GM12864 (cell line): Measurements from ENCODE around the gene PRKAB2.
"Not testable (repeated sequence)": the region's sequence is repeated elsewhere in the genome, so short reads cannot be mapped to it uniquely, and the experiment has no call there.

Experiments
- DNase-seq: peaks from one replicate; pipeline ENCODE4 v3.0.0-alpha.2; 2011; ENCODE audit warnings: low read depth
- H3K4me3 ChIP-seq: 2 replicates; pipeline ENCODE4 v1.5.1; 2011; ENCODE audit warnings: mild to moderate bottlenecking, low read depth, low read length, control low read depth
- TF ChIP-seq, protein P1 (sequence below): IDR thresholded peaks from 2 replicates; pipeline ENCODE4 v1.5.1; 2011; ENCODE audit warnings: low read depth, mild to moderate bottlenecking, moderate library complexity, low read length, control low read depth, inconsistent platforms; ENCODE audit errors: missing control alignments

PRKAB2 gene

DNA sequence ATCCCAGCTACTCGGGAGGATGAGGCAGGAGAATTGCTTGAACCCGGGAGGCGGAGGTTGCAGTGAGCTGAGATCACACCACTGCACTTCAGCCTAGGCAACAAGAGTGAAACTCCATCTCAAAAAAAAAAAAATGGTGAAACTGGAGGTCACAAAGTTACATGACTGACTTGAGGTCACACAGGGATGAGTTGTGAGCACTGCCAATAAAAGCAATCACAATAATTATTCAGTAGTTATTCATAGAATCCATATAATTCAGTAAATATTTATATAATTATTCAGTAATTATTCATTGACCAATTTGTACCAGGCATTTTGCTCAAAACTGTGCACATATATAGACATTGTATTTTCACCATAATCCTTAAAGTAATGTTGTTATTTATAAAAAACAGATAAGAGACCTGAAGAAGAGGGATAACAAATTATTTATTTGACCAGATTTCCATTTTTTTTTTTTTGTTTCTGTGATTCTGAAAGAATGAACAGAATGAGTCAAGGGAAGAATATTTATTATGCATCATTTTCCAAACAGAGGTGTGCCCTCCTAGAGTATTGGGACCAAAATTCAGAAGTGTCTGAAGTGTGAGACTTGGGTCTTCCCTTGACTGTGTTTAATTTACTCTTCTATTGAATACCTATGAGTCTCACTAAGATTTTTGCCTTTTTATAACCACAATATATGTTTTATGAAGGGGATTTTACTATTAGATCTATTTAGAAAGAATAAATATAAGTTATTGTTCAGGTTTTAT, 43.0 kb downstream of the PRKAB2 start:
- no peak for DNase-seq
- TF ChIP-seq, protein P1, sequence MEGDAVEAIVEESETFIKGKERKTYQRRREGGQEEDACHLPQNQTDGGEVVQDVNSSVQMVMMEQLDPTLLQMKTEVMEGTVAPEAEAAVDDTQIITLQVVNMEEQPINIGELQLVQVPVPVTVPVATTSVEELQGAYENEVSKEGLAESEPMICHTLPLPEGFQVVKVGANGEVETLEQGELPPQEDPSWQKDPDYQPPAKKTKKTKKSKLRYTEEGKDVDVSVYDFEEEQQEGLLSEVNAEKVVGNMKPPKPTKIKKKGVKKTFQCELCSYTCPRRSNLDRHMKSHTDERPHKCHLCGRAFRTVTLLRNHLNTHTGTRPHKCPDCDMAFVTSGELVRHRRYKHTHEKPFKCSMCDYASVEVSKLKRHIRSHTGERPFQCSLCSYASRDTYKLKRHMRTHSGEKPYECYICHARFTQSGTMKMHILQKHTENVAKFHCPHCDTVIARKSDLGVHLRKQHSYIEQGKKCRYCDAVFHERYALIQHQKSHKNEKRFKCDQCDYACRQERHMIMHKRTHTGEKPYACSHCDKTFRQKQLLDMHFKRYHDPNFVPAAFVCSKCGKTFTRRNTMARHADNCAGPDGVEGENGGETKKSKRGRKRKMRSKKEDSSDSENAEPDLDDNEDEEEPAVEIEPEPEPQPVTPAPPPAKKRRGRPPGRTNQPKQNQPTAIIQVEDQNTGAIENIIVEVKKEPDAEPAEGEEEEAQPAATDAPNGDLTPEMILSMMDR: no peak
- no peak overlapping the region for H3K4me3 ChIP-seq

DNA sequence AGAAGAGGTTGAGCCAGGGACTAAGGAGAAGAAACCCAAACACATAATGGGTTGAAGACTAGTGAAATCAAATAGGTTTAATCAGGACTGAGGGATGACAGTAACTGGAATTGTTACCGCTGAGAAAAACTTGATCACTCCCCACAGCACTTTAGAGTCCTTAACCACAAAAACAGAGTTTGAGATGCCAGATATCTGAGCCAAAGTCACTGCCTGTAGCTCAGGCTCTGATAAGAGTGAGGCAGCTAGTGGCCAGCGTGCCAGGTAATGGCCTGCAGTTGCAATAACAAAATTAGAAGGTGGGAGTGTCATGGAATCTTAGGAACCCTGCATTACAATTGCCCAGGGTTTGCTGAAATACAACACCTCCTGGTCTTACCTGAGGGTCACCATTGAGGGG, 48.0 kb downstream of the PRKAB2 start:
- H3K4me3 ChIP-seq: no peak overlapping the region
- DNase-seq: no peak
- TF ChIP-seq, protein P1: no peak

DNA sequence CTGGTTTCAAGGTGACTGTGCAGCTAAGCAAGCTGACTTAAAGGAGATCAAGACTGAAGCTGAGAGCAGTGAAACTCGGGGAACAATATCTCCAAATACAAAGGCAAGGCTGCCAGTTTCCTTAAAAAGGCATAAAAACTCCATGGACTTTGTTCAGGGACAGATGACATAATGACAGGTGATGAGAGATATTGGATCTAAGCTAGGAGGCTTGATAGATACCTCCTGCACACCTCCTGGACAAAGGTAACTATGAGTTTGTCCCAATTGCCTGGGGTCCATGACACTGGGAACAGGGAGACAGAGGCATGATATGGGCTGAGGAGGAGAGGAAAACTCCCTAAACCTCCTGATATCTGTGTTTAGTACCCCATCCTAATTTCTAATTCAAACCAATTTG, 55.2 kb downstream of the PRKAB2 start:
- no peak for DNase-seq
- H3K4me3 ChIP-seq: no peak overlapping the region
- TF ChIP-seq, protein P1: no peak

DNA sequence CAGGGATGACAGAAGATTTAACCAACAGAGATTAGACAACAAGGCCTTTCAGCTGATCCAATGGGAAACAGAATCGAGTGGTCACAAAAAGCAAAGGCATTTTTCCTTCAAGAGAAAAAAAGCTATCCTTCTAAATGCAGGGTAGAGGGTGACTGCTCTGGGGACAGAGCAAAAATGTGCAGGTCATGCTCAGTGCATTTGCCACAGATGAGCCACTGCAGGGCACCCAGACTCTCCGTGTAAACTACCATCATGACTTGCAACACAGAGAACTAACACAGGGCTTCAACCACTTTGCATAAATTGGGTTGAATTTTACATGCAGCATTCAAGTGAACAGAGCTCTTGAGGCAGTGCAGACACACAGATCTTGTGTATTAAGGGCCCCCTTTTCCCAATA, 56.8 kb downstream of the PRKAB2 start:
- TF ChIP-seq, protein P1: no peak
- no peak for DNase-seq
- H3K4me3 ChIP-seq: no peak overlapping the region

DNA sequence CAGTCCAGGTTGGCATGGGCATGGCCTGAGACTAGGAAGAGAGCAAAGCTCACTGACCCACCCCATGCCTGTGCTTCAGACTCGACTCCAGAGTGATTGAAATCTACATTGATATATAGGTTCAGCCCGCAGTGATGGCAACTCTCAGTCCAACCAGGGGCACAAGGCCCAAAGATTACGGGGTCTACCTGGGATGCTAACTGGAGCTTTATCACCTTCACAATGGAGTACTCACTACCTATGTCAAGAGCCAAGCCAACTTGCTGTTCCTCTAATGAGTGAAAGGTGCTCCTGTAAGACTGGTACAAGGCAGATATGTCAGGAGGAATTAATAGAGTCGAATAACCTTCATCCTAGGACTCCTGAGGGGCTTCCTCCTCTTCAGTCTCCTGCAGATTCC, 57.2 kb downstream of the PRKAB2 start:
- H3K4me3 ChIP-seq, DNase-seq: not testable (repeated sequence)

DNA sequence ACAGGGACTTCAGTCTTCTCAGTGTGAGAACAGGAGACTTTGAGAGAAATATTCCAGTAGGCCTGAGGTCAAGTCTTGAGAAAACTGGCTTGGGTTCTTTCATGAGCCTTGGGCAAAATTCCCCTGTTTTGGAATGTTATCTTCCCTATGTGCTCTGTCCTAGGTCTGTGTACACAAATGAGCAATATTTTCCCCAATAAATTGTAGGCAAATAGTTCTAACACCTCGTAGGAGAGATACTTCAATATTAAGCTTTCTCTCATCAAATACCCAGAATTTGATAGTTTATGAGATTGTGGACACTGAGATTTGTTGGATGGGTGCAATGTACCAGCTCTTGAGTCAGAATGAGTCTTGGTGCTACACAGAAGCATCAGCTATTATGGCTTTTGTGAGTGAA, 57.9 kb downstream of the PRKAB2 start:
- not testable (repeated sequence) for DNase-seq

DNA sequence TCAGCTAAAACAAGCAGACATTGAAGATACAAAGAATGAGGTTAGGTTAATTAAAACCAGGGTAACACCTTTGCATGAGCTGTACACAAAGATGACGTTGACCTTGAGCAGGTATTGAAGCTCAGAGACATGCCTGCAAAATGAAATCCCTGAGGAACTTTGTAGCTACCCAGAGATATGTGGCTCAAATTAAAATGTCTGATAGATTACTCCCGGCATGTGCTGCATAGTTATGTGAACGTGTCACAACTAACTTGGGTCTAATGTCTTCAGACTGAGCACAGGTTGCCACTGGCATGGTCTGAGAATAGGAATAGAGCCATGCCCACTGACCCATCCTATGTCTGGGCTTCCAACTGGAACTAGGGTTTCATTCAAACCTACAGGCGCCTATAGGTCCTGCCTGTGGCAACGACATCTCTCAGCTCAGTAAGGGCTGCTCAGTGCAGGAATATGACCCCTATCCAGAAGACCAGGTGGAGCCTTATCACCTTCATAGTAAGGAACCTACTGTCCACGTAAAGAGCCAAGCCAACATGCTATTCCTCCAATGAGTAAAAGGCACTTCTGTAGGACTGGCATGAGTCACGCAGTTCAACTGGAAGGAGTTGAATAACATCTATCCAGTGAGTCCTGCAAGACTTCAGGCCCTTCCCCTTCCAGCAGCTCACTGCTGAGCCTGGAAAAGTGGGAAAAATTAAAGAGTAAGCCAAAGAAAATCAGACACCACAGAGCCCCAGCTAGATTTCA, 60.7 kb downstream of the PRKAB2 start:
- no peak for DNase-seq
- TF ChIP-seq, protein P1: no peak
- H3K4me3 ChIP-seq: no peak overlapping the region

More for the DNA sequence above, 57.9 kb downstream of the PRKAB2 start:
- not testable (repeated sequence) for H3K4me3 ChIP-seq

DNA sequence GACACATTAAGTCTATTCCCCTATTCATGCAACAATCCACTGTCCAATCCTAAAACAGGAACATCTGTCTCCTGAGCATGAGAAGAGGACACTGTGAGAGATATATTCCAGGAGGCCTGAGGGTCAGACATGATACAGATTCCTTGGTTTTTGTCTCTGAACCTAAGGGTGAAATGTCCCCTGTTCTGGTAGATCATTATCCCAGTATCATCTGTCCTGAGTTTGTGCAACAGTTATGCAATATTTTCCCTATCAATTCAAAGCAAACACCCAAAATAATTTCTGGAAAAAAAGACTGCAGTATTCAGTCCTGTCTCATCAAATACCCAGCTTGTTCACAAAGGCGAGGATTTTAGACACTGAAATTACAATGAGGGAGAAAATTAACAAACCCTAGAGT, 61.4 kb downstream of the PRKAB2 start:
- TF ChIP-seq, protein P1: no peak
- no peak overlapping the region for H3K4me3 ChIP-seq
- DNase-seq: no peak
